ENCODE data around the gene N4BP2L1.
A peak's percentile ranks its signal among the peaks of the same experiment; 100 is the strongest.

N4BP2L1 gene

GRCh38 chr13:32427852-32428580 lies at the start of gene N4BP2L1:
Gene N4BP2L1 (minus strand): TSS chr13:32428130. CDS start chr13:32428082, 48 bp downstream.
- peak; percentile 53 to 78 for DNase-seq (ENCODE audit: low read depth in 2 of 2)

DNA sequence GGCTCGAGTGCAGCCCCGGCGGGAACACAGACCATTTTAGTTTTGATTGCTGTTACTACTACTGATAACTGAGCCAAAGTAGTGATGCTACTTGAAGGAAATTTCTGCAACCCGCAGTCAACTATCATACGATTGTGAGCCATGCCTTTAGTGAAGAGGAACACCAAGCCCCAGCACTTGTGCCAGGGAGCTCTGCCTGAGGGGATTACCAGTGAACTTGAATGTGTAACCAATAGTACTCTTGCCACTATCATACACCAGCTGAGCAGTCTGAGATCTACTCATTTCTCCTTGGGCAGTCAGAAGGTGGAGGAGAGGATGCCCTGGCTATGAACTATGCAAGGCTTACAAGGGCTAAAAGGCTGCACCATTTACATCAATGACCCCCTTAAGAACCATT lies 49.0 kb upstream of the N4BP2L1 start:
- DNase-seq (ENCODE audit: low read depth in 2 of 2): no peak

DNA sequence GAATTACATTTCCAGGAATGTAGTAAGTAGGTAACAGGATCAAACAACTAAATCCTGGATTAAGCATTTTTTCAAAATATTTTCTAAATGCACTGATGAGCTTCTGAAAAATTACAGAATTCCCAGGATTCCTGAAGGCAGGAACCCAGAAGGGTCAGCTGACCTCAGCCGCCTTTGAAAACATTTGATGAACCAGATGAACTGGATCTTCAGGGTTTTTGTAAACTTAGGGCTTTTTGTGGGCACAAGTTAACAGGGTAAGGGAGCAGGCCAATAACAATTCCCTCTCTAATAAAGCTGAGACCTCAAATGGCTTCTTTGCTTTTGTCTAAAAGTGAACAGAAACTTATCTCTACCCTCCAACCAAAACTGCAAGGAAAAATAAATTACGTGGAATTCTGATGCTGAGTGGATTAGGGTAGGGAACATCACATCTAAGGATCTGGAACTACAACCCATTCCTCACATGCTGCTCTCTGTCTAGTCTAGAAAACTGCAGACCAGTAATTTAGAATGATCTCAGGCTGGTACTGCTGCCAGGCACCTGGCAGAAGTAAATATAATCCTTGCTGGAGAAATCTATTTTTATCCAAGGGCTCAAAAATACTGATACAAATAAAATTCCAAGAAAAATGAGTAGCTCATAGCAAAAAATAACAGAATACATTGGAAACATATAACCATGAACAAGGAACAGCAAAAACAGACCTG lies 48.2 kb upstream of the N4BP2L1 start:
- DNase-seq (ENCODE audit: low read depth in 2 of 2): no peak

DNA sequence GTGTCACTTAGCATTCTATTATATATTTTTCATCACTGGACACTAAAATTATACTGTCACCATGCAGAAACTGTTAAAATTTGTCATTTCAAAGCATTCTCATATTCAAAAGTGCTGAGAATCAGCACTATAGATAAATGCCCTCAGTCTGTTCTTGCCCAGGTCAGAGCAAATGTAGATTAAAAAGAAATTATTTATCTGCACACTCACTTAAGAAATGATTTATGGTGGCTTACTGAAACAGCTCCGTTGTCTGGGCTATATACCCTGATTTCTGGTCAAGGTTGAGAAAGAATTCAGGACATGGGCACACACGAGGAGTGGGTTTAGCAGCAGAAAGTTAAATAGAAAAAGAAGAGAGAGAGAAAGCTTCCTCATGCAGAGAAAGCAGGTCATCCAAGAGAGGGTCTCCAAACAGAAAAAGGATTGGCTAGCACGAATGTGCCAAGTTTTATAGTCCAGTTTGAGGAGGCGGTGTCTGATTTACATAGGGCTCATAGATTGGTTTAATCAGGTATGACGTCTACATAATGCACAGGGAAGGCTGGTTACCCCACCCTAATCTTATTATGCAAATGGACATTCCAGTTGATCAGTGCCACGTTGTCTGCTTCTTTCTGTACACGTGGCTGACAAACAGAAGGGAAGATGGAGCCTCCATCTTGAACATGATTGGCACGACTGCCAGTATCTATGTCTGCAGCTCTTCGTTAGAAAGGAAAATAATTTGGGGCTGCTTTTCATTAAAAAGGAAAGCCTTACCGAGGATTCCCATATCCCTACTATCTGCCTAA lies 47.3 kb upstream of the N4BP2L1 start:
- no peak for DNase-seq (ENCODE audit: low read depth in 2 of 2)

DNA sequence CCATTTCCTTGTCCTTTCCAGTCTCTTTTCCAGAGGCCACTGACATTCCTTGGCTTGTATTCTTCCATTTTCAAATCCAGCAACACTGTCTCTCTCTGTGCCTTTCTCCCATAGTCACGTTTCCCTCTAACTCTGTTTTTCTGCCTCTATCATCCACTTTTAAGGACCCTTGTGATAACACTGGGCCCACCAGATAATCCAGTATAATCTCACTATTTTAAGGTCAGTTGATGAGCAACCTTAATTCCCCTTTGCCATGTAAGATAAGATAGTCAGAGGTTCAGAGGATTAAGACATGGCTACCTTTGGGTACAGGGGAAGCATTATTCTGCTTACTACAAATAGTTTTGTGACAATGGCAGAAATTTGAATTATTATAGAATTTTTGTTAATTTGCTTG lies 45.7 kb upstream of the N4BP2L1 start:
- no peak for DNase-seq (ENCODE audit: low read depth in 2 of 2)

DNA sequence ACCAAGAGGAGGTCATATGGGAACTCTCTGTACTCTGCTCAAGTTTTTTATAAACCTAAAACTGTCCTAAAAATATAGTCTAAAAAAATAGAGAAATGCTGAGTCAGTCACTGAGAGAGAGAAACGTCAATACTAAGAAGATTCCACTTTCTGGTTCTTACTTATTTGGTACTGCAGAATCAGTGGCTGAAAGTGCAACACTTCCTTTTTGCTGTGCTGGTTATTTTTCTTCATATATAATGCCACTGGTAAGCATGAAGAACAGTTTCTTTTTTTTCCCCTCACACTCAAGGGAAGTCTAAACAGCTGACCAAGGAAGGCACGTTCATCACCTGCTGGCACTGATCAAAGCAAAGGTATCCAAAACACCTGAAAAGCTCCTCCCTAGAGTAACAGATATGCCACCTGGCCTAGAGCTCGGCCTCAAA lies 44.3 kb upstream of the N4BP2L1 start:
- no peak for DNase-seq (ENCODE audit: low read depth in 2 of 2)

DNA sequence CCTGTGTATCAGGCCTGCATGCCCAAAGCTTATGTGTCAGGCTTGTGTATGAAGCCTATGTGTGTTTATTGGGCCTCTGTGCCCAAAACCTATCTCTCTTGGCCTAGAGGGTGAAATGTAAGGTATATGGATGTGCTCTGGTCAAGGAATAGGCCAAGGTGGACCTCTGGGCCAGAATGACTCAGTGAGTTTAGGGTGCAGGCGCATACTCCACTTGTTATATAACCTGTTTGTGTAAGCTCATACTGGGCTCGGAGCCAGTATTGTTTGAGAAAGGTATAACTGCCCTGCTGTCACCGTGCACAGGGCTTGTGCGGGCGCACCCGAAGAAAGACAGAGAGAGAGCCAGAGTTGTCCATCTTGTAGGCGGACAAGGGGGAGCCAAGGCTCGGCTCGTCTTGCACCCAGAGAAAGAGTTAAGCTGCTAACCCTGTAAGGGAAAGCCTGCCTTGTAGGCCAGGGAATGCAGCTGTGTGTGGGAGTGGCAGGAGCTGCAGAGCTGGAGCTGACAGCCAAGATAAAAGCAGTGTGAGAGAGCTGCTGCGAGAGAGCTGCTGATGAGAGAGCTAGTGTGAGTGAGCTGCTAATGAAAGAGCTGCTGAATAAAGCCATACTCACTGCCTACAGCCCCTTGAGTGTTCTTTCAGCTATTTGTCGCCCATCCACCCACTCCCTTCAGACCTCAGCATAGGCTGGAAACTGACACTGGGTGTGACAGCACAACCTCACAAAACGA lies 43.4 kb upstream of the N4BP2L1 start:
- no peak for DNase-seq (ENCODE audit: low read depth in 2 of 2)

DNA sequence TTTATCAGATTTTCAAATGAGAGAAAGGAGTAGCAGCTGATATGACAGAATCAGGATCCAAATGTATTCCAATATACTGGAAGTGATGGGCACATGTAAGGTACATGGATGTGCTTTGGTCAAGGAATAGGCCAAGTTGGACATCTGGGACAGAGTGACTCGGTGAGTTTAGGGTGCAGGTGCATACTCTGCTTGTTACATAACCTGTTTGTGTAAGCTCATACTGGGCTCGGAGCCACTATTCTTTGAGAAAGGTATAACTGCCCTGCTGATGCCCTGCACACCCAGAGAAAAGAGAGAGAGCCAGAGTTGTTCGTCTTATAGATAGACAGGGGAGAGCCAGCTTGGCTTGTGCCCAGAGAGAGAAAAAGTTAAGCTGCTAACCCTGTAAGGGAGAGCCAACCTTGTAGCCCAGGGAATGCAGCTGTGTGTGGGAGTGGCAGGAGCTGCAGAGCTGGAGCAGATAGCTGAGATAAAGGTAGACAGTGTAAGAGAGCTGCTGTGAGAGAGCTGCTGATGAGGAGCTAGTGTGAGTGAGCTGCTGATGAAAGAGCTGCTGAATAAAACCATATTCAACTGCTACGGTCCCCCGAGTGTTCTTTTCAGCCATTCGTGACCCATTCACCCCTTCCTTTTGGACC lies 40.7 kb upstream of the N4BP2L1 start:
- no peak for DNase-seq (ENCODE audit: low read depth in 2 of 2)

DNA sequence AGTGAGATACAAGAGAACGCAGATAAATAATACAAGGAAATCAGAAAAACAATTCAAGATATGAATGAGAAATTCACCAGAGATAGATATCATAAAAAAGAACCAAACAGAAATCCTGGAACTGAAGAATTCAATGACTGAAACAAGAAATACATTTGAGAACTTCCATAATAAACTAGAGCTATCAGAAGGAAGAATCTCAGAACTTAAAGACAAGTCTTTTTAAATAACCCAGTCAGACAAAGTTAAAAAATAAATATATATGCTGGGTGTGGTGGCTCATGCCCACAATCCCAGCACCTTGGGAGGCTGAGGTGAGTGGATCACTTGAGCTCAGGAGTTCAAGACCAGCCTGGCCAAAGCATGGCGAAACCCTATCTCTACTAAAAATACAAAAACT lies 28.7 kb upstream of the N4BP2L1 start:
- no peak for DNase-seq (ENCODE audit: low read depth in 2 of 2)

DNA sequence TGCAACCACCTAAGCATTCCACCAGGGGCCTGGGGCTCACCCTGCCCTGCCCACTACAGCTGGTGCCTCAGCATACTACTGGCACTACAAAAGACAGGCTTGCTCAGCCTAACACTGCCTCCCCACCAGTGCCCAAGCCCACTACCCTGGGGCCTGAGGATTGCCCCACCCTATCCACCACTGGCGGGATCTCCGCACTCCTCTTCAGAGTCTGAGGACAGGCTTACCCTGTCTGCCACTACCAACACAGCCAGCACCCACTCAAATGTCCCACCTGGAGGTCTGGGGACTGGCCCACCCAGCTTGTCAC lies 27.6 kb upstream of the N4BP2L1 start:
- DNase-seq (ENCODE audit: low read depth in 2 of 2): no peak

GRCh38 chr13:32454886-32455593 lies 27.1 kb upstream of the N4BP2L1 start:
- DNase-seq (ENCODE audit: low read depth in 2 of 2): no peak

- no peak for DNase-seq (ENCODE audit: low read depth in 2 of 2)
Observed at GRCh38 chr13:32453981-32454380, 26.1 kb upstream of the N4BP2L1 start.

GRCh38 chr13:32448972-32449371 lies 21.0 kb upstream of the N4BP2L1 start:
- no peak for DNase-seq (ENCODE audit: low read depth in 2 of 2)

GRCh38 chr13:32447894-32448623 lies 20.1 kb upstream of the N4BP2L1 start:
- no peak for DNase-seq (ENCODE audit: low read depth in 2 of 2)

GRCh38 chr13:32446773-32447465 lies 19.0 kb upstream of the N4BP2L1 start:
- no peak for DNase-seq (ENCODE audit: low read depth in 2 of 2)

DNA sequence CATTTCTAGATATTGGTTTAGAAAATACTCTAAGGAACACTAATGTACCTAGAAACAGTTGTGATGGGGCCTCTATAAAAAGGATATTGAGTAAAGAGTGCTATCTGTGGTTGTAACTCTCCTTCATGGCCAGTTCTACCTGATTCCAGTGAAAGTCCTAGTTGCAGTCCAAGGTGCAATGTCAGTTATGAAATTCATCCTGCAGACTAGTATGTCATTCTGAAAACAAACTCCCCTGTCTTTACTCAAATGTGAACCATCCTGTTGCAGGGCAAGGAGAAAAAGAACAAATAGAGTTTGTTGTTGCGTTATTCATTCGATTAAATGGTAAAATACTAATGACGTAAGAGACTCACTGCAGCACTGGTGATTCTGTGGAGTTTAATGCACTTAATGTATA lies 18.3 kb upstream of the N4BP2L1 start:
- no peak for DNase-seq (ENCODE audit: low read depth in 2 of 2)

GRCh38 chr13:32445461-32445860 lies 17.5 kb upstream of the N4BP2L1 start:
- DNase-seq (ENCODE audit: low read depth in 2 of 2): no peak

DNA sequence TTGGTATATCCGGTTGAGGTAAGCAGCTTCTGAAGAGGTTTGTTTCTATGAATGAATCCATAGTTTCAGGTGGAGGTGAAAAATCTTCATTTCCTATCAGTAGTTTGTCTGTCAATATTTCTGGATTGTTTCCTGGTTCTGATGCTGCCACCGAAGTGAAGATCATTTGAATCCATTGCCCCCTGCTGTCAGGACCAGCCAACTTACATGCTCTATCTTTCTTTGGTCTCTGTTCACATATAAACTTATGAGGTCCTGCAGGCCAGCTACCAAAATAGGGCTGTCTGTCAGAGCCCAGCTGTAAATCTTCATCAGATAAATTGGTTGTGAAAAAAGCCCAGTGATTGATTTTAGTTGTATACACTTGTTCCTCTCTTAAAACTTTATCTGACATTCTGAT lies 15.2 kb upstream of the N4BP2L1 start:
- no peak for DNase-seq (ENCODE audit: low read depth in 2 of 2)

DNA sequence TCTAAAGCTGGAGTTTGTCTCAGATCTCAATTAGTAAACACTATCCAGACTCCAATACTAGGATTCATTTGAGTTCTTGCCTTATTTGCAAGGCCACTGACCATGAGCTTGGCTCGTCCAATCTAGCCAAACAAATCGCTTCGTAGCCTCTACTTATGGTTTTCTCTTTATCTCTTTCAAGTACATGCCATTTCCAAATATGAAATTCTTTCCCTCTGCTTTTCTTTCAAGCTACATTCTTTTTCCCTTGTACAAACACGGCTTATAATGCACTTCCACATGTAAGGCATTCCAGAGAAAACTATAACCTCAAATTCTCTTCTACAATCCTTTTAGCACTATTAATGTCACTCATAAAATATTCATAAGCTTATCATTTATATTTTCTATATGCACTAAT lies 10.9 kb upstream of the N4BP2L1 start:
- no peak for DNase-seq (ENCODE audit: low read depth in 2 of 2)

- no peak for DNase-seq (ENCODE audit: low read depth in 2 of 2)
Observed at GRCh38 chr13:32432856-32433255, 4.9 kb upstream of the N4BP2L1 start.
